Sigmoid colon (tissue), 4 donors: ENCODE data around the gene PPP3R2.

Experiments
- EP300 ChIP-seq, 4 donors: sonication (generic); formaldehyde crosslinking; IDR thresholded peaks; one replicate each; pipeline ENCODE4 v1.6.1; 2017; ENCODE audit warnings: antibody characterized with exemption in 4 of 4
- POLR2A ChIP-seq, 2 donors: fragments of 450-650 bp; IDR thresholded peaks; one replicate each; pipeline ENCODE4 v1.6.1; 2016; ENCODE audit warnings: antibody characterized with exemption in 2 of 2, mild to moderate bottlenecking in 2 of 2, moderate library complexity in 2 of 2
- POLR2AphosphoS5 ChIP-seq, 4 donors: sonication (generic); formaldehyde crosslinking; IDR thresholded peaks; one replicate each; pipeline ENCODE4 v1.6.1; 2017; ENCODE audit warnings: antibody characterized with exemption in 4 of 4
- TF ChIP-seq, protein P1 (sequence below), 4 experiments: fragments of 450-650 bp in 3 of 4; fragments of 200-600 bp in 1 of 4; IDR thresholded peaks; one replicate each; pipeline ENCODE4 v1.5.1; 2016 to 2019; ENCODE audit warnings: antibody characterized with exemption in 4 of 4, mild to moderate bottlenecking in 3 of 4, moderate library complexity in 2 of 4

DNA sequence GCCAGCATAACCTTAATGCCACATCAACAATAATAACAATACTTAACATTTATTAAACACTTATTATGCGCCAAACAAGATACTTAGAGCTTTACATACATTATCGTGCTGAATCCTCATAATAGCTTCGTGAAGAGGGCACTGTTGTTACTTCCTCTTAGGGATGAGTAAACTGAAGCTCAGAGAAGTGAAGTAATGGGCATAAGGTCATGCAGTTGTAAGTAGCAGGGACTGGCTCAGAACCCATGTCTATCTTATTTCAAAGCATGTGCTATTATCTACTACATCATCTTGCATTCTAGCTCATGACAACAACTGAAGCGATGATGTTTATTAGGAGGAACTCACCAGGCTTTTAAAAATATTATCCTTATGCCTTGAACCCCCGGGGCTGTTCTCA lies 34.9 kb upstream of the PPP3R2 start:
- TF ChIP-seq POLR2AphosphoS5 (IDR thresholded peaks at IDR 0.05) = no peak
- no peak for TF ChIP-seq POLR2A (IDR thresholded peaks at IDR 0.05)
- TF ChIP-seq, protein P1, sequence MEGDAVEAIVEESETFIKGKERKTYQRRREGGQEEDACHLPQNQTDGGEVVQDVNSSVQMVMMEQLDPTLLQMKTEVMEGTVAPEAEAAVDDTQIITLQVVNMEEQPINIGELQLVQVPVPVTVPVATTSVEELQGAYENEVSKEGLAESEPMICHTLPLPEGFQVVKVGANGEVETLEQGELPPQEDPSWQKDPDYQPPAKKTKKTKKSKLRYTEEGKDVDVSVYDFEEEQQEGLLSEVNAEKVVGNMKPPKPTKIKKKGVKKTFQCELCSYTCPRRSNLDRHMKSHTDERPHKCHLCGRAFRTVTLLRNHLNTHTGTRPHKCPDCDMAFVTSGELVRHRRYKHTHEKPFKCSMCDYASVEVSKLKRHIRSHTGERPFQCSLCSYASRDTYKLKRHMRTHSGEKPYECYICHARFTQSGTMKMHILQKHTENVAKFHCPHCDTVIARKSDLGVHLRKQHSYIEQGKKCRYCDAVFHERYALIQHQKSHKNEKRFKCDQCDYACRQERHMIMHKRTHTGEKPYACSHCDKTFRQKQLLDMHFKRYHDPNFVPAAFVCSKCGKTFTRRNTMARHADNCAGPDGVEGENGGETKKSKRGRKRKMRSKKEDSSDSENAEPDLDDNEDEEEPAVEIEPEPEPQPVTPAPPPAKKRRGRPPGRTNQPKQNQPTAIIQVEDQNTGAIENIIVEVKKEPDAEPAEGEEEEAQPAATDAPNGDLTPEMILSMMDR (IDR thresholded peaks at IDR 0.05) = no peak
- TF ChIP-seq EP300 (IDR thresholded peaks at IDR 0.05) = no peak
